22Rv1 (cell line): ENCODE results near the gene GPA33.

Experiments
- H3K27ac ChIP-seq: fragments of 450-650 bp; 2 replicates; pipeline ENCODE4 v1.5.1; 2017
- CTCF ChIP-seq: fragments of 450-650 bp; IDR thresholded peaks from 2 replicates; pipeline ENCODE4 v1.5.1; 2017; ENCODE audit warnings: mild to moderate bottlenecking
- ZFX ChIP-seq: fragments of 450-650 bp; IDR thresholded peaks from 2 replicates; pipeline ENCODE4 v1.6.1; 2017; ENCODE audit warnings: antibody characterized with exemption, borderline replicate concordance

GPA33 gene

GRCh38 chr1:167086033-167086432 lies 4.1 kb downstream of the GPA33 start:
- no peak for TF ChIP-seq ZFX
- TF ChIP-seq CTCF, result no peak

GRCh38 chr1:167084757-167085156 lies 5.4 kb downstream of the GPA33 start:
- TF ChIP-seq ZFX (no peak), CTCF (no peak)

More at GRCh38 chr1:167086033-167086432, 4.1 kb downstream of the GPA33 start:
- no peak overlapping the region for H3K27ac ChIP-seq

GRCh38 chr1:167083871-167084270 lies 6.3 kb downstream of the GPA33 start:
- TF ChIP-seq ZFX (no peak), CTCF (no peak)
- H3K27ac ChIP-seq, result no peak overlapping the region

More at GRCh38 chr1:167084757-167085156, 5.4 kb downstream of the GPA33 start:
- no peak overlapping the region for H3K27ac ChIP-seq

GRCh38 chr1:167083066-167083665 lies 7.0 kb downstream of the GPA33 start:
- H3K27ac ChIP-seq, result peak overlapping the region; percentile 58
- no peak for TF ChIP-seq CTCF

- TF ChIP-seq ZFX (no peak), CTCF (no peak)
Observed at GRCh38 chr1:167082511-167083027, 7.6 kb downstream of the GPA33 start.

GRCh38 chr1:167081594-167082156 lies 8.5 kb downstream of the GPA33 start:
- TF ChIP-seq CTCF (no peak), ZFX (no peak)
- H3K27ac ChIP-seq, result peak overlapping the region; percentile 58; the same call in 1 of the 2 replicates

More at GRCh38 chr1:167082511-167083027, 7.6 kb downstream of the GPA33 start:
- H3K27ac ChIP-seq, result peak overlapping the region; percentile 58

- no peak overlapping the region for H3K27ac ChIP-seq
- TF ChIP-seq ZFX (no peak), CTCF (no peak)
Observed at GRCh38 chr1:167077868-167078210, 12.3 kb downstream of the GPA33 start.
